Loucy (cell line): ENCODE measurements around the gene KCNN3.

Source experiments
- CTCF ChIP-seq: fragments of 200-600 bp; sonication (generic); conservative IDR thresholded peaks from 2 replicates; pipeline ENCODE4 v1.5.1; 2014; ENCODE audit warnings: mild to moderate bottlenecking, antibody characterized with exemption, low read length
- EZH2phosphoT487 ChIP-seq: fragments of 200-600 bp; IDR thresholded peaks from 2 replicates; pipeline ENCODE4 v1.6.1; 2018; ENCODE audit warnings: antibody characterized with exemption, mild to moderate bottlenecking, moderate library complexity, borderline replicate concordance

- TF ChIP-seq CTCF (no peak), EZH2phosphoT487 (no peak)
These were observed 11.9 kb upstream of the KCNN3 start for GRCh38 chr1:154881820-154882535.
